HTERT RPE-1 (cell line): Measurements from ENCODE around the gene CA5A.
"Not testable (repeated sequence)": the region's sequence is repeated elsewhere in the genome, so short reads cannot be mapped to it uniquely, and the experiment has no call there.

Experiments used
- in situ Hi-C: fragments of 300-500 bp; cut with MboI; formaldehyde crosslinking; loops from 4 replicates; pipeline ENCODE4 v1.14.3; 2020; ENCODE audit warnings: low sequenced_read_pairs

CA5A gene

DNA sequence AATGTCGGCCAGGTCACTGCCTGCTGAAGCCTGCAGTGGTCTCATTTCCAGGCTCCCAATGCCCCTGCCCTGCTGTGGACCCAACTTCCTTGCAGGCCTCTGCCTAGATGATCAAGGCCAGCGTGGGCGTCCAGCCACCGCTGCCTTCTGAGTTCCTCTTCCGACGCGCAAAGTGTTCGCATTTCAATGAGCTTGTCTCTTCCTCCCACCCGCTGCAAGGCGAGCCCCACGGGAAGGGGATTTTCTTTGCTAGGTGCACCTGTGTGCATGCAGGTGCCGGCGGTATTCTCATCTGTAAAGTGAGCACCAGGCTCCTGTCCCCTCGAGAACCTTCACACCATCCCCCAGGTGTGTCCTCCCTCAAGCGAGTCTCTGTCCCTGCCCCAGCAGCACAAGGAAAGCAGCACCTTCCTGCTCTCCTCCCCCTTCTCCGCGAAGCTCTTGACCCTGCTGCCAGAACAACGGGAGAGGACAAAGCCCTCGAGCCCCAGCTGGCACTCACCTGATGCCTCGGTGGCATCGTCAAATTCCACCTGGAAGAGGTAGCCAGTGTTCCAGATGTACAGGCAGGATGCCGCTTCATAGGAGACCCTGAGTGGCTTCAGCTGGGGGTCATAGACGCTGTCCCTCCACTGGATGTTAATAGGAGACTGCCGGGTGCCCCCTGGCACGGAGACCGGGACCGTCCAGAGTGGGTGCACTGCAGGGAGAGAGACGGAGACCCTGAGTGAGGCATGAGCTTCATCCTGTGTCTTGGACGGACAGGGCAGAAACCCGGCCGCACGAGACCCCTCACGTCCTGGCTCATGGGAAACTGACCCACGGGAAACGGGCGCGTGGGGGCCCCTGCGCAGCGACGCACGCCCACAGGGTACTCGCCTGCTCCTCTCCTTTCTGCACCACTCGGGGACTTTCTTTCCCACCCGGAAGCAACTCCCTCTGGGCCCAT, 9.8 kb downstream of the CA5A start:
- in situ Hi-C loops = no loop called here

DNA sequence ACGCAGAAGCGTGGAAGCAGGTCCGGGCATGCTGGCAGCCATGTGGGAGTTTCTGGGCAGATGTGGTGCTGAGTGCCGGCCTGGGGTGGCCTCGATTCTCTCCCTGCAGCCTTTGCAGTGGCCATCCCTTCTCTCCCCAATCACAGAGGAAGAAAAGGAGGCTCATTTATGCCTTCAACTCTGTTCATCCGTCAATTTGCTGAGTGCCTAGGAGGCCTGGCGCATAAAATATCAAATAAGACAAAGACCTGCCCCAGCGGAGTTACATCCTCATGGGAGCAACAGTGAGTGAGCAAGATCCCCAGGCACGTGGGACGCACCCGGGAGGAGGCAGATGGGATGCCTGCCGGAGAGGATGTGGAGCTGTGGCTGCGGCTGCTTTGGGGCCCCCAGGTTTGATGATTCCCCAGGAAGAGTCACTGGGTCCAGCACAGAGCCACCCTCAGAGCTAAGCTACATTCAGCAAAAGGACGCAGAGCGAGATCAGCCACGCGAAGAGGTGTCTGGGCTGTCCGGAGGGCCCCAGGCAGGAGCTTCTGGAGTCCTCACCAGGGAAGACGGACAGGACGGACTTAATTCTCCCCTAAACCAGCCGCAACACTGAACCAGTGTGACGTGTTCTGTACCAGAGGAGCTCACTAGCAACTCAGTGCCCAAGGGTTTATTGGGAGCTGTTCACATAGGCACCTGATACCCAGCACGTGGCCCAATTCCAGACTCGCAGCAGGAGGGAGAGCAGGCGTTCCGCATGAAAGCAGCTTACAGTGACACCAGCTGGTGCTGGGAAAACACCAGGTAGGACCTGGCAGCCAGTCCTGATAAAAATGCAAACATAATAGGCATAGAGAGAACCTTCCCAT, 11.3 kb downstream of the CA5A start:
- in situ Hi-C loops = no loop called here

DNA sequence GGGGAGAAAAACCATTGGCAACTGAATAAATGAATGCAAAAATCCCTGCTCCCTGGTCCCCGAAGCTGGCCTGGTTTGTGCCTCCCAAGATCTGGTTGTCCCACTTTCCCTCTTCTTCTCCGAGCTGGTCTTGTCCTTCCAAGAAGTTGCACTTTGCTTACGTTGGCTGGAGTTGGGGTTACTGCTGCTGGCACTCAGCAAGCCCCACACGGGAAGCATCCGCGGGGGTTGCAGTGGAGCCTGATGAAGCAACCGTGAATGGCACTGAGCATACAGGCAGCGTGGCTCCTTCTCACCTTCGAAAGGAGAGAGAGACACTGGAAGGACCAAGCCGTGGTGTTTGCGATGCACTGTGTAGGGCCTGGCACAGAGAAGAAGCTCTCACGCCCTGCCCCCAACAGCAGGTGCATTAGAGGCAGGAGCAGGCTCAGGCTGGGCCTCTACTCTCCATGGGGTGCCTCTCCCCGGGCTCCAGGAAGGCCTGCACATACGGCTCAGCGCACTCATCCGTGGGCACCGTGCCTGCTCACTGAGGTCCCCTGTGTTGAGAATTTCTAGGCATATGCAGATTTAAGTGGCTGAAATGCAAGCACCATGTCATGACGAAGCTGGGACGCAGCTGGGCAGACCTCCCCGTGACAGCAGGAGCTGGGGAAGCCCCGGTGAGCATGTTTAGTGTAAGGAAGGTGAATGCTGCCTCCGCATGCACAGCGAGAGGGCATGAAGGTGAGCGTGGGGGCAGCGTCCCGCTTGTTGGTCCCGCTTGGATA, 12.1 kb downstream of the CA5A start:
- in situ Hi-C loops = no loop called here

DNA sequence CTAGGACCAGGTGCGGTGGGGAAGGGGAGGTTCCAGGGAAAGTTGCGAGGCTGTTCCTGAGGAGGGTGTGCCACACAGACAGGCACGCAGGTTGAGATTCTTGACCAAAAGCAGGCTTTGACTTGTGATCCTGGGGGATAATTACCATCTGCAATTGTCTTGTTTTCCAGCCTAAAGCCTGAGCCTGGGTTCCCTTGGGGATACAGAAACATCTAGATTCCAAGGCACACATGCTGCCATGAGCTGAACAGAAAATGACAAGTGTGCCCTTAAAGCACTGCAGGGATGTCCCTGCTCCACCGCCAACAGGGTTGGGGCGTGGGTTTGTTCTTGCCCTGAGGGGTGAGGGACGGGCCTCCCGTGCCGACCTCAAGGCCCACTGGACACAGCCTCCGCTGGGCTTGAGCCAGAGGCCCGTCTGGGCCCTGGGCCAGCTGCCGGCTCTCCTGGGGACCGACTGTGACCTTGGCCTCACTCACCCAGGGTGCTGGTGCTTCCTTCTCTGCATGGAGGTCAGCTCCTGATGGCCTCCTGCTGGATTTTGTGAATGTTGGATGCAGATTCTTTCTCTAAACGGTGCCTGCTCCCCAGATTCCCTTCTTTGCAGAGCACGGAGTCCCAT, 14.0 kb downstream of the CA5A start:
- in situ Hi-C loops = no loop called here

DNA sequence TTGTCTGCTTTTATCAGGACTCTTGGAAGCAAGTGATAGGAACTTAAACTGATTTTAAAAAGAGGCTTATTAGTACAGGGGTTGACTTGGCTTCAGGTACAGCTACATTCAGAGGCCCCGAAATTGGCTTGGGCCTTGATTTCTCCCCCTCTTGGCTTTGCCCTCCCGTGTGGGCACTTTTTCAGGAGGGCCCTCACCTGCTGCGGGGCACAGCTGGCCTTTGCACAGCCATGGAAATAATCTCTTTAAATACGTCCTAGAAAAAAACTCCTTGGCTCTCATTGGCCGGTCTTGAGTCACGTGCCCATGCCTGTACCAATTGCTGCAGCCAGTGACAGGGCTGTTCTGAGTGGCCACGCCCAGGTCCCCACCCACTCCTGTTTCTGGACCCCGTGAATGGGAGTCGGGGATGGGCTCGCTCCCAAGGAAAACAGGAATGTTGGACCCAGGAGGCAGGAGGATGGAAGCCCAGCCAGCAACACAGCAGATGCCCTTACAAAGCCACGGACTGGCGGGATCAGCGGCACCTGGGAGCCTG, 15.0 kb downstream of the CA5A start:
- in situ Hi-C loops = no loop called here

DNA sequence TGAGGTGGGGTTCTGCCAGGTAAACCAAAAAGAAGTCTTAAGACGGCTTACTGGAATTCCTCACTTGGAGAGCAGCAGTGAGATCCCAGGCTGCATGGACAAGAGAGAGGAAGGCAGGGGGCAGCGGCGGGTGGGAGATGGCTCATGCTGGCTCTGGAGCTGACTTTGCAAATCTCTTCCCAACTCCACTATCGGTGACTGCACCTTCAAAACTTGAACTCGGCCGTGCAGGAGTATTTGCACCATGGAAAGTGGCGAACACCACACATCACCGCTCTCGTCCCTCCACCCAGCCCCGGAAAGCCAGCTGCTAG, 16.7 kb downstream of the CA5A start:
- in situ Hi-C loops = no loop called here

DNA sequence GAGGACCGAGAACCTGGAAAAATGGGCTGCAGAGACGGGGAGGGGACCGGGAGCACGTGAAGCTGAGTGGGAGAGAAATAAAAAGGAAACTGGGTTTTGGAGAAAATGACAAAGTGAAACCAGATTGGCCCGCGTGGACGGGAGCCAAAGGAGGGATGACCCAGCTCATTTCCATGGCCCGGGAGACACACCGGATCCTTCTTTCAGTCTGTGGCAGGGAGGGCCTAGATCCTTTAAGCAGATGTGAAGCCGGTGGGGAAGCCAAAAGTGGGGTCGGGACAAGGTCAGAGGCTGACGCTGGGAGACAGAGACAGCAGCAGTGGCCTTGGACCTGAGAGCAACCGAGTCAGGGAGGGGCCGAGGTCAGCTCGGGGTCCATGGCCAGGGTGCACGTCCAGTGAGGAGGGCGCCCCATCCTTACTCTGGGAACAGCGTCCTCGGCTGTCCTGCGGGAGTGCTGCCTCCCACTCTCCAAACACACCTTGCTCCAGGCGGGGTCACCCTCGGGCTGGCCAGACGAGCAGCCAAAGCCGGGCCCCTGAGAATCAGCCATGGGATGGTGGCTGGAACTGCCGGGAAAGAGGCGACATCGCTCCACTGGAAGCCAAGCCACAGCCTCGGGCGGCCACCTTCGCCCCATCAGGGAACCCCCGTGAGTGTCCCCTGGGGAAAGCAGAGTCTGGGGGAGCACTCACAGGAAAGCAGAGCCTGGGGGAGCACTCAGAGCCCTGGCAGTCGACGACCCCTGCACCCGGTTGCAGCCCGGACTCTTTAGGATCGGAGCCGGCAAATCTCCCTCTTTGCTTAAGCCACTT, 17.3 kb downstream of the CA5A start:
- in situ Hi-C loops = no loop called here

DNA sequence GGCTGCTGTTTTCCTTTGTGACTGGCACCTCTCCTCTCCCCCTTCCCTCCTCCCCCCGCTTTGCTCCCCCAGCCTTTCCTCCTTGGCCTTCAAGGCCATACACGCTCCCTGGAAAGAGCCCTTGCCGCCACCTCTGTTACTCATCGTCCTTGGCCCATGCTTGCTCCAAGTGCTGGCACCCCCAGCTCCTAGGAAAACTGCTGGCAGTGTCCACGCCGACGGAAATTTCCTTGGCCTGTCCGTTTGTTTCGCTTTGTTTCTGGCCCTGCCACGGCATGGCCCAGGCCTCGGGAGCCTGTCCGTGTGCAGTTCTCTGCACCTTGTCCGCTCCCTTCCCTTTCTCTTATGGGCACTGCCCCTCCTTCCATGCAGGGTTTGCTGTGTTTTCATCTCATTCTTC, 18.0 kb downstream of the CA5A start:
- in situ Hi-C loops = no loop called here

DNA sequence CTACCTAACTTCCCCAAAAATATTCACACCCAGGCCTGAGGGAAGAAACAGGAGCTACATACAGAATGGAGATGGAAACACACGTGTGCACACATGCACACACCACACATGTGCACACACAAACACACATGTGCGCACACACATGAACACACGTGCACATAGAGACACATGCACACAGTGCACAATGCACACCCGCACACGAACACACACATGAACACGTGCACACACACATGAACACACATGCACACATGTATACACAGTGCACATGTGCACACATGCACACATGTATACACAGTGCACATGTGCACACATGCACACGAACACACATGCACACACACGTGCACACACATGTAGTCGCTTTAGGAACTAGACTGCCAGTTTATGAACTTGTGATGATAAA, 18.8 kb downstream of the CA5A start:
- in situ Hi-C loops = no loop called here

DNA sequence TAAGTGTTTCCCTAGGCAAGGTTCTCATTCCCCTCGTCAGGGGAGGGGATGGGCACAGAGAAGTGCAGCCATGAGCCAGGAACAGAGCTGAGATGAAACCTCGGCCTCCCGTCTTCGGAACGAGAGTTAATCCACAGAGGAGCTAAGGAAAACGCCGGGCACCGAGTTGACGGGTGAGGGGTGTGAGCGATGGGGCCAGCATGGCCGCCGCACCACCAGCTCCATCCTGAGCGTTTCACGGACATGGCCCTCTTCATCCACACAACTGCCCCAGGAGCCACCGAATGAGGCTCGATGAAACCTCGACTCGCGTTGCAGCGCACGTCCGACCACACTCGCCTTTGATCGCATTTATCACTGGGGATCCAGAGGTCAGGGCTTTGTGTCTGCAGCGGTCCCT, 21.5 kb downstream of the CA5A start:
- in situ Hi-C loops = no loop called here

DNA sequence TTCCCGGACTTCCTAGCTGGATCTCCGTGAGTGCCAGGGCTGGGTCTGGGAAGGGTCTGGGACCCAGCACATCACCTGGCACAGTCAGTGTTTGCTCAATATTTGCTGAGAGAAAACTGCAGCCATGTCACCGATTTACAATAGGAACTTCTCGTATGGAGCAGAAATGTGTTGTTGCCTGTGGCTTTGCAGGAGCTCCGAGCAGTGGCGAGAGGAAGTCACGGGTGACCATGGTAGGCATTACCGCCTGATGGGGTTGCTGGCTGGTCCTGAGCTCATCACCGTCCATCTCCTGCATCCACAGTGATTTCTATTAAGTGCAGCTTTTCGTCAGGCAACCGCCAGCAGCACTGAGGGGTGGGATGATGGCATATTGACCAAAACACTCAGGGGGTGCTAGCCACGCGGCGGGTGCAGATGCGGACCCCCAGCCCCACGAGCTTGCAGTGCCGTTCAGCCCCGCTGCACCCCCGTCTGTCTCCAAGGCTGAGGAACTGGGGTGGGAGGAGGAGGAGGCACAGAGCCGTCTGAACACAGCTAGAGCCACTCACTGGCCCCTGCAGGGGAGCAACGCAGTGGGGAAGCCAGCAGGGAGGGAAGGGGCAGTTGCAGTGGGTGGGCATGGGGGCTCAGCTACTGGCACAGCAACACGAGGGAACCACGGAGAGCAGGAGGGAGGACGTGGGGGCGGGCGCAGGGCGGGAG, 22.2 kb downstream of the CA5A start:
- in situ Hi-C loops = not testable (repeated sequence)

DNA sequence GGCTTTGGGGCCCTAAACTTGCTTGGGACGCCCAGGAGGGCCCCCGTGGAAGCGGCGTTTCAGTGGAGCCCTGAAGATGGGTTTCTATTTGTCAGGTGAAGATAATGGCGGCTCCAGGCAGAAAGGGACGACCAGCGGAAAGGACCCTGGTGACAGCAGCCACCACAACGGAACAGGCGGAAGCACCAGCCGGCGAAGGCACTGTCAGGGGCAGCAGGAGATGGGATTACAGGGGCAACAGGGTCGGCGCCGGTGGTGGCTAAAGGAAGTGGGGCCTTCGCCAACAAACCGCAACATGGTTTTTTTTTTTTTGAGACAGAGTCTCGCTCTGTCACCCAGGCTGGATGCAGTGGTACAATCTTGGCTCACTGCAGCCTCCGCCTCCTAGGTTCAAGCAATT, 23.6 kb downstream of the CA5A start:
- in situ Hi-C loops = not testable (repeated sequence)

DNA sequence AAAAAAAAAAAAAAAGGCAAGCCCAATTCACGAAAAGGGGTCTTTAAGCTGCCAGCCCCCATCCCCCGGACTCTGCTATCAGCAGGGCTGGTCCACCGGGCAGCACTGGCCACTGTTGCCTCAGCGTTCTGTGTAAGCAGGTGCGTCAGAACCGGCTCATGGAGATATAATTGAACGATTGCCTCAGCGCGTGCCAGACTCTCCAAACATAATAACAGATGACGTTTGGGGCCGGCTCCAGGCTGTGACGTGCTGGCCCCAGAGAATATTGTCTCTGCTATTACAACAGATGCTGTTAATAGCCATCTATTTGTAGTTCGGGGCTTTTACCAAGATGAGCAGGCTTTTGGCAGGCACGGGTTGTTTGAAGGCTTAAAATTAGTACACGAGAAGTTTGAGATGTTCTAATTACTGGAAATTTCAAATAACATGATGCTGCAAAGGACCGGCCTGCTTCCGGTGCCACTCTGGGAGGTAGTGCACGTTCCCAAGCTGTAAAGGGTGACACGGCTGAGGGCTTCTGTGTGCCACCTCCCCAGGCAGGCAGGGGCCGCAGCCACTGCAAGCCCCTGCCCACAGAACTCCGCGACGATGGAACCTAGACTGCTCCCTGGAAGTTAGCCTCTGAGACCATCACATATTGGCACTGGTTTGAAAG, 25.1 kb downstream of the CA5A start:
- in situ Hi-C loops = not testable (repeated sequence)

DNA sequence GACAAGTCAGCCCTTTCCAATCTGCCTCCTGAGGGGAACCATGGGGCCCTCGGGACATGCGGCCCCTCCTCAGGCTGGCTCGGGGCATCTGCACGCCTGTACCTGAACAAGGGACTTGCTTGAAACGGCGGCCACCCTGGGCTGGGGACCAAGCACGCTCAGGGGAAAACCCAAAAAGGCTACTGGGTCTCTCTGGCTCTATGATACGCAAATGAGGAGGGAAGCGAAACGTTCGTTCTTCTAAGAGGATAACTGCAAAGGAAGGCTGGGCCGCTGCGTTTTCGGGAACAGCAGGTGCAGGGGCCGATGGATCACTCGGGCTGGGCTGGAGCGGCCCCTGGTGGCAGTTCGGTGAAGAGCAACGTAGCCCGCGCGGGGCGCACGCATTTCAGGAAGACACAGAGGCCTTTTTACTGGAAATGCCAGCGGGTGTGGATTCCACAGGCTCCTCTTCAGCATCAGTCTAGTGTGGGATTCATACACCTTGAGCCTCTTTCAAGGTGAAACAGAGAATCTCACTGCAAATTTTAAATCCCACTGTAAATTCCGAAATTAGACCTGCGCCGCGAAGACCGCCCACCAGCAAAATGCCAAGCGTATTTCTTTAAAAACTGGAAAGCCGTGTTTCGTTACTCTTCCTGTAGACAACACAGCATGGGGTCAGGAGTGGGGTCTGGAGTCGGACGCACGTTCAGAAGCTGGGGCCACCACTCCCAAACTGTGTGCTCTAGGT, 27.0 kb downstream of the CA5A start:
- in situ Hi-C loops = not testable (repeated sequence)

DNA sequence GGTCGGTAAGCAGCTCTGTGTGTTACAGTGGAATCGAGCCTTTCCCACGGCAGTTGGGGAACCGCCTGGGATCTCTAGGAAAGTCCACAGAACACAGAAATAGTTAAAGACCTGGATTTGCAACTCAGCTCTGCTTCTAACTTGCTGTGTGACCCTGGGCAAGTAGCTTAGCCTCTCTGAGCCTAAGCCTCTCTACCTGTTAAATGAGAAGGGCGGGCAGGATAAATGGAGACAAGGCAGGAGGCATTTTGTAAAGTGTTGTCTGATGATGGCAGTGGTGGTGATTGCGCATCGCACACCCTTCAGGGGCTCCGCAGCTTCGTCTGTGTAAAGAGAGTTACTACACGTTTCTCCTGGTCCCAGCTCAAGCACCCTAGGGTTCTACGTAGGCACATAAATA, 28.2 kb downstream of the CA5A start:
- in situ Hi-C loops = not testable (repeated sequence)

DNA sequence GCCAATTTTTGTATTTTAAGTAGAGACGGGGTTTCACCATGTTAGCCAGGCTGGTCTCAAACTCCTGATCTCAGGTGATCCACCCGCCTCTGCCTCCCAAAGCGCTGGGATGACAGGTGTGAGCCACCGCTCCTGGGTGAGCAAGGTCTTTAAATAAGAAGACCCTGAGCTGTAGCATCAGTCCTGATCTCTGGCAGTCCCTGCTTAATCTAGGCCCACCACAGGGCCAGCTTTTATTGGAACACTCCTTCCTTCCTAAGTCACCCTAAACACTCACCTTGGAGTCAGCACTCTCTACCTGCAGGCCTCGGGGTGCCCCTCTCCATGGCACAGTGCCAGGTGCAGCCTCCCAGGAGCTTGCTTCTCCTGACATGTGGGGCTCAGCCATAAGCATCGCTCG, 30.8 kb downstream of the CA5A start:
- in situ Hi-C loops = not testable (repeated sequence)

DNA sequence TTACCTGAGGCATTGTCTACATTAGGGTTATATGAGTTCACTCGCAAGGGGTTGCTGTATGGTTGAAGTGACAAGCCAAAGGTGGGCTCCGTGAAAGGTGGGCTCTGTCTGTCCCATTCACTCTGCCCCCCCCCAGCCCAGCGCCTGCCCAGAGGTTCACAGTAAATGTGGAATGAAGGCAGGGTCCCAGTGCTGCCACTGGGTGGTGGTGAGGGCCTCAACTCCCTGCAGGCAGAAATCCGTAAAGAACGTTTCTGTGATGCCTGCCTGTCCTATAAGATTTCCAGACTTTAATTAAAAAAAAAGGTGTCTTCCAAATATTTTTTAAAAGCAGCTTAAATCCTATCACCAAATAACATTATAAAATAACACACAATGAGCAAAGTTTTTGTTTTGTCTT, 31.4 kb downstream of the CA5A start:
- in situ Hi-C loops = not testable (repeated sequence)

DNA sequence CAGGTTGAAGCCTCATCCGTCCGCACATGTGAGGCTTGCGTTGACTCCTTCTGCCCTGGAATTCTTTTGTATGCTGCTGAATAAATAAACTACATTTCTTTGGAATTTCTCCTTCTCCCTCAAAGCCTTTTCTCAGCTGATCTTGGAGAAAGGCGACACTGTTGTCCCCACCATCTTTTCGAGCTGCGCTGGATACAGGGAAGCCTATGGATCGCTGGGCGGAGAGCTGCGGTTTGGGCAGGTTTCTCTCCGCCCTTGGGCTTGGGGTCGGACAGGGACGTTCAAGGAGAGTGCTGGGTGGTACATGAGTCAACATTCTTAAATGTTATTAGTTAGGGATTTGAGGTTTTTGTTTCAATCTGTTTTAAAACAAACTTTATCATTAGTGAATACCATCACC, 35.8 kb downstream of the CA5A start:
- in situ Hi-C loops = not testable (repeated sequence)
